GM12873 (cell line): ENCODE results near the gene ARSB.

Experiments
- TF ChIP-seq, protein P1 (sequence below): IDR thresholded peaks from 2 replicates; pipeline ENCODE4 v1.5.1; 2012; ENCODE audit warnings: low read depth, mild to moderate bottlenecking, moderate library complexity, low read length, control low read depth; ENCODE audit not compliant: insufficient read depth; ENCODE audit errors: missing control alignments

Gene ARSB

DNA sequence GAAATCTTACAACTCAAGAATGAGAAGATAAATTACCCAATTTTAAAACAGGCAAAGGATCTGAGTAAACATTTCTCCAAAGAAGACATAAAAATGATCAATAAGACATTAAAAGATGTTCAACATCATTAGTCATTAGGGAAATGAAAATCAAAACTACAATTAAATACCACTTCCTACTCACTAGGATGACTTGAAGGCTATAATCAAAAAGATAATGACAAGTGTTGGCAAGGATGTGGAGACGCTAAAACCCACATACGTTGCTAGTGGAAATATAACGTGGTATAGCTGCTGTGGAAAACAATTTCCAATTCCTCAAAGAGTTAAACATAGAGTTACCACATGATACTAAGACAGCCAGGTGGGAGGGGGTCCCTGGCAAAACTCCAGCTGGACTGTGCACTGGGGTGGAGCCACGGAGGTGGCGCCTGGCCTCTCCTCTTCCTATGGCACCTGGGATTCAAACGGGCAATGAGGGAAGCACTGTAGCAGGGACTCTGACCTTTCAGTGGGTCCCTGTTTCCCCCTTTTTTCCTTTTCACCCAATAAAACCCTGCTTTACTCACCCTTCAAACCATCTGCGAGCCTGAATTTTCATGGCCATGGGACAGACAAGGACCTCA lies 5.9 kb downstream of the ARSB start:
- TF ChIP-seq, protein P1, sequence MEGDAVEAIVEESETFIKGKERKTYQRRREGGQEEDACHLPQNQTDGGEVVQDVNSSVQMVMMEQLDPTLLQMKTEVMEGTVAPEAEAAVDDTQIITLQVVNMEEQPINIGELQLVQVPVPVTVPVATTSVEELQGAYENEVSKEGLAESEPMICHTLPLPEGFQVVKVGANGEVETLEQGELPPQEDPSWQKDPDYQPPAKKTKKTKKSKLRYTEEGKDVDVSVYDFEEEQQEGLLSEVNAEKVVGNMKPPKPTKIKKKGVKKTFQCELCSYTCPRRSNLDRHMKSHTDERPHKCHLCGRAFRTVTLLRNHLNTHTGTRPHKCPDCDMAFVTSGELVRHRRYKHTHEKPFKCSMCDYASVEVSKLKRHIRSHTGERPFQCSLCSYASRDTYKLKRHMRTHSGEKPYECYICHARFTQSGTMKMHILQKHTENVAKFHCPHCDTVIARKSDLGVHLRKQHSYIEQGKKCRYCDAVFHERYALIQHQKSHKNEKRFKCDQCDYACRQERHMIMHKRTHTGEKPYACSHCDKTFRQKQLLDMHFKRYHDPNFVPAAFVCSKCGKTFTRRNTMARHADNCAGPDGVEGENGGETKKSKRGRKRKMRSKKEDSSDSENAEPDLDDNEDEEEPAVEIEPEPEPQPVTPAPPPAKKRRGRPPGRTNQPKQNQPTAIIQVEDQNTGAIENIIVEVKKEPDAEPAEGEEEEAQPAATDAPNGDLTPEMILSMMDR: no peak

DNA sequence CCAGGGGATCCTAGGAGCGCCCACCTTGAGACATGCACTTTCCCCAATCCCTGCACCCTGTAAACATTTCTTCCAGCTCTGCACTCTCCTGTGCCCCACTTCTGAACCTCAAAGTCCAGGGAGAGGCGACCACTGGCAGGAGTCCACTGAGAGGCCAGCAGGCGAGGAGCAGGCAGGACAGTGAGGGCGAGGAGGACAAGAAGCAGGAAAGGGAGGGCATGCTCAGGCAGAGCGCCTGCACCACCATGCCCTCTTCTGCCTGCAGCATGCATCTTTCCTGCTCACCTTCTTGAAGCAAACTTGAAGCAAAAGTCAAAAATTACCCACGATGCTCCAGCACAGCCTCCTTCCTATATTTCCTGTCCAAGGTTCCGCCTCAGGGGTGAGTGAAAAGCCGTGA lies 10.1 kb downstream of the ARSB start:
- TF ChIP-seq, protein P1: no peak

DNA sequence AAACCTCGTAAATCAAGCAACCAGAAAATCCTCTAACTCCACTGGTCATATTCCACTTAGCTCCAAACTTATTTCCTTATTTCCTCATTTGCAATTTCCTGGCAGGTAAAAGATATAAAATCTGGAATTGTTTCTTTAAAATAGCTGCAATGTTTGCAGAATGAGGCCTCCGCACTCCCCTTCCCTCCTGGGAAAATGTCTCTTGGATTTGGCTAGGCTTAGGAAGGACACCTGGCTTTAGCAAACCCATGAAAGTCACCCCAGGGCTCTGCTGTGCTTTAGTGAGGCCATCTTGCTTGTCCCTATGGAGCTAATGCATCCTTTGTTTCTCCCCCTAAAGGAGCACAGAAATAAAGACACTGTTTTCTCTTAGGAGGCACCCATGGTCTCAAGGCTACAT lies 10.5 kb downstream of the ARSB start:
- TF ChIP-seq, protein P1: no peak

DNA sequence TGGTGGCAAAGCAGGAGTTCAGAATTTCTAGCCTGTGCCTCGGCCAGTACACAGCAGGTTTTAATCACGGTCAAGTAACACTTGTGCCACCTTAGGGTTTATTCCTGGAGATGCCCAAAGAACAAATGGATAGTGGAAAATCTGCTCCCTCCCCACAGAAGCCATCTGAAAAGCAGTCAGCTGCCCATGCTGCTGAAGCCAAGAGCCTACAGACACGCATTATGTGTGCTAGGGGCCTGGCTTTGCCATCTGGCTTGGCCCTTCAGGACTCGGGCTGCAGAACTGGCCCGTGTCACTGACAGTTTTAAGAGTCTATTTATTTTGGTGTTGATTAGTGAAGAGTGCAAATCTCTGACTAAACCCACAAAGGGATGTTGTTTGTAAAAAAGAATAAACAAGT lies 11.1 kb downstream of the ARSB start:
- TF ChIP-seq, protein P1: no peak

DNA sequence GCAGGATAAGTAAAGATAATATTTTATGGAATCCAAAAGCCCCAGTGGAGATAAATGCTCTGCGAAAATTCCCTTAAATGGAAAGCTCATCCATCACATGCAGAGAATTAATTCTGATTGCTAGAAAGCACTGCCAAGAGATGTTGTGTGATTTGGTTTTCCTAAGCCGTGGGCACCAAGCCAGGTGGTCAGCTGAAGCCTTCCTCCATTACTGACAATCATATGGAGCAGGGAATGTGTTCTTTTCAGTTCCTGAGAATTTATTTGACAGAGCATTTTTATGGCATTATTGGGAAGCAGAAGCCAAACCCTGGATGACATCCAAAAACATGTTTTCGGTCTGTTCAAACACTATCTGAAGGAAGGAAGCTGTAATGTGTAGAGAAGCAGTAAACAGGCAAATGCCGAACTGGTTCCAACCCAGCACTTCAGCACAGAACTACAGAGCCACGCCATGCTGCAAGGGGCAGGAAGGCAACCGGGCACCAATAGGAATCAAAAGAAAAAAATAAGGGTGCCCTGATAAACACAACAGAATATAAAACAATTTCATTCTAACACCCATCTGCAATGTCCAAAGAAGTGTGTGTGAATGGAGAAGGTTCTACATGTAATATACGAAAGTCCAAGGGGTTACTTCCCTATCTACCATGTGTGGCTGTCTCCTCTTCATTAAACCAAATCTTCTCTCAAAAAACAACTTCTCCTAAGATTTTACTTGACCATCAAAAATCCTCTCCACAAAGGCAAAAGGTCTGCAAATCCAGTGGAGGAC lies 12.3 kb downstream of the ARSB start:
- TF ChIP-seq, protein P1: no peak

DNA sequence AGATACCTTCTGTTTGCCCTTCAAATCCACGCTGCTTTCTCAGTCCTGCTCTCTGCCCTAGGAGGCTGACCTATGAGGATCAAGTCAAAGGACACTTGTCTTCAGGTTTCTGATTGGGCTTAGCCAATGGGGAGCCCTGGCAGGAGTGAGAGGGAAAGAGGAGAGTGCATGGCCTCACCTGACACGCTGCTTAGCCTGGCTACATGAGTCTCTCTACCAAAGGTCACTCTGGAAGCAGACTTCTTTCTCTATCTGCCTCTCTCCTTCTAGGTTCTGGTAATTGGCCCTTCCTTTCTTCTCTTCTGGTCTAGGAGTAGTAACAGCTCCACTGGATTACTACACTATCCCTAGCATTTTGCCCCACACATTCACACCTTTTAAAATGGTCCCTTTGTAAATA lies 13.1 kb downstream of the ARSB start:
- TF ChIP-seq, protein P1: no peak

DNA sequence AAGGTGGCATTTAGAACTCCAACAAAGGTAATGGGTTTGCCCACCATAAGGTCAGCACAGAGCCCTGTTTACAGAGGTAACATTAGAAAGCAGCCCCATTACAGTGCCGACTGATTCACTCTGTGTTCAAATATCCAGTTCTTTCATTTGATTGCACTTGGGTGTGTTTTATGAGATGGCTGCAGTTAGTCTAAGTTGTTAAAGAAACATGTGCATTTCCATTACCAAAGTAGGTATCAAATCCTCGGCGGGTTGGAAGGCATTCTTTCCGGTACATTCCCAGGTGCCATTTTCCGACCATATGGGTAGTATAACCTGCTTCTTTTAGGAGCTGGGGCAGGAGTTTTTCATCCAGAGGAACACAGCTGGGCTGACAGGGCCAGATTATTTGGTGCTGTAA lies 16.3 kb downstream of the ARSB start:
- TF ChIP-seq, protein P1: no peak
